ENCODE data around the gene CD109. TPM values are rescaled to one million over a fixed set of nuclear protein-coding genes. Genes with fewer than 3 reads are reported as not detected.
A peak's percentile ranks its signal among the peaks of the same experiment; 100 is the strongest.

The CD109 gene
- total RNA-seq, 1 experiment from 2014 or later: 1.3 TPM

GRCh38 chr6:73768558-73768957 is 72.6 kb downstream of the CD109 start:
- no peaks in the 10 kb centered on the region for H3K36me3 ChIP-seq (replicated peaks; ENCODE audit: control insufficient read depth, insufficient read depth, low read length)
- no peak overlapping the region for H3K4me3 ChIP-seq (ENCODE audit: insufficient read depth, low read depth, low read length)
- DNase-seq: no peak
- H3K27me3 ChIP-seq (ENCODE audit: control insufficient read depth, insufficient read depth, low read length): no peaks in the 10 kb centered on the region

- H3K36me3 ChIP-seq (replicated peaks; ENCODE audit: control insufficient read depth, insufficient read depth, low read length): no peaks in the 10 kb centered on the region
- H3K4me3 ChIP-seq (ENCODE audit: insufficient read depth, low read depth, low read length): no peak overlapping the region
- DNase-seq: no peak
- H3K27me3 ChIP-seq (ENCODE audit: control insufficient read depth, insufficient read depth, low read length): no peaks in the 10 kb centered on the region
Observed at GRCh38 chr6:73769976-73770375, 74.0 kb downstream of the CD109 start.

GRCh38 chr6:73774311-73774774 is 78.3 kb downstream of the CD109 start:
- DNase-seq: no peak
- no peak overlapping the region for H3K4me3 ChIP-seq (ENCODE audit: insufficient read depth, low read depth, low read length)
- H3K36me3 ChIP-seq (replicated peaks; ENCODE audit: control insufficient read depth, insufficient read depth, low read length): no peaks in the 10 kb centered on the region
- H3K27me3 ChIP-seq (ENCODE audit: control insufficient read depth, insufficient read depth, low read length): no peaks in the 10 kb centered on the region

GRCh38 chr6:73779943-73780342 is 83.9 kb downstream of the CD109 start:
- DNase-seq: no peak
- H3K36me3 ChIP-seq (replicated peaks; ENCODE audit: control insufficient read depth, insufficient read depth, low read length): no peaks in the 10 kb centered on the region
- no peaks in the 10 kb centered on the region for H3K27me3 ChIP-seq (ENCODE audit: control insufficient read depth, insufficient read depth, low read length)
- H3K4me3 ChIP-seq (ENCODE audit: insufficient read depth, low read depth, low read length): no peak overlapping the region

- no peaks in the 10 kb centered on the region for H3K27me3 ChIP-seq (ENCODE audit: control insufficient read depth, insufficient read depth, low read length)
- H3K36me3 ChIP-seq (replicated peaks; ENCODE audit: control insufficient read depth, insufficient read depth, low read length): no peaks in the 10 kb centered on the region
- H3K4me3 ChIP-seq (ENCODE audit: insufficient read depth, low read depth, low read length): no peak overlapping the region
- DNase-seq: no peak
Observed at GRCh38 chr6:73782911-73783310, 86.9 kb downstream of the CD109 start.

DNA sequence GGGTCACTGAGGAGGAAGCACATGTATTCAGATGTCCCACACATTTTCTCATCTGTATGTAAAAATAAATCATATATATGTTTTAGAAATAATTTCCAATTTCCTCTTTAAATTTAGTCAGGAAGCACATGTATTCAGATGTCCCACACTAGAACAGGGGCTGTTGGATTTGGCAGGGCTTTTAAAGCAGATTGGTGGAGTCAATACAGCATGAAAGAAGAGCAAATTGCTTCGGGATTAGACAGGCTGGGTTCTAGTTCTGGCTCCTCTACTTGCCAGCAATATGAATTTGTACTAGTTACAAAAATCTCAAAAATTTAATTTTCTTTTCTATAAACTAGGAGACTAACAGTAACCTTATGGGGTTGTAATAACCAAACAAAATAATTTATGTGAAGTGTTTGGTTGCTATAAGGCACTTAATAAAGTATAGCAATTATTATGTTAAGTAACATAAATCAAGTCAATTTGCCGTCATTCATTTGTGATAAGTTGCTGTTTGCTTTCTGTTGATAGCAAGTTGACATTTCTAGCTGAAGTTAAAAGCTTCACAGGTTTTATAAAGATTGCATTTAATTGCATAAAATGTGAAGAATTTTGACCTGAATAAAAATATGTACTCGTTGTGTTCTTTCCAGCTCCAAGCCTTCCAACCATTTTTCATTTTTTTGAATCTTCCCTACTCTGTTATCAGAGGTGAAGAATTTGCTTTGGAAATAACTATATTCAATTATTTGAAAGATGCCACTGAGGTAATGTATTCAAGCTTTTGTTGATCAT is 88.9 kb downstream of the CD109 start:
- no peaks in the 10 kb centered on the region for H3K36me3 ChIP-seq (replicated peaks; ENCODE audit: control insufficient read depth, insufficient read depth, low read length)
- no peak for DNase-seq
- H3K4me3 ChIP-seq (ENCODE audit: insufficient read depth, low read depth, low read length): no peak overlapping the region
- H3K27me3 ChIP-seq (ENCODE audit: control insufficient read depth, insufficient read depth, low read length): no peaks in the 10 kb centered on the region

DNA sequence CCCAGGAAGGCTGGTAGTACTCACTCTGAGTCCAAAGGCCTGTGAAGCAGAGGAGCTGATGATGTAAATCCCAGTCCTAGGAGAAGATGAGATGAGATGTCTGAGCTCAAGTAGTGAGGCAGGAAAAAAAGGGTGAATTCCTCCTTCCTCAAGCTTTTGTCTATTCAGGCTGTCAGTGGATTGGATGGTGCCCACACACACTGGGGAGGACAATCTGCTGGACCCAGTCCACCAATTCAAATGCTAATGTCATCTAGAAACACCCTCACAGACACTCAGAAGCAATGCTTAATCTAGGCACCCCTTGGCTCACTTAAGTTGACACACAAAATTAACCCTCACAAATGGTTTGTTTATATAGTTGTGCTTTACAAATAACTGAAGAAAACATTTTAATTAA is 94.6 kb downstream of the CD109 start:
- H3K36me3 ChIP-seq (replicated peaks; ENCODE audit: control insufficient read depth, insufficient read depth, low read length): no peaks in the 10 kb centered on the region
- no peak for DNase-seq

DNA sequence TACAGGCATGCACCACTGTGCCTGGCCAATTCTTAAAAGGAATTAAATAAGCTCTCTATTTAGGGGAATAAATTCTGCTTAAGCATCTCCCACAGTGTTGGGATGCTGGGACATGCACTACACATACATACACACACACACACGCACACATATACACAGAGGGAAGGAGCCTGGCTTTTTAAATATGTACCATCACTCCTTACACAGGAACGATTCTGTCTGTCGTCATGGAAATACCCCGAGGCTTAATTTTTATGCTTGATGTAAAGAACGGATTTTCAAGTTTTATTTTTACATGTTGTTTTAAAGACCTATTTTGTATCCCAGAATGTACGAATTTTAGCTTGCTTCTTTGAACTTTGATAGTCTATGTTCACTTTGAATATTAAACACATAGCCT is 95.3 kb downstream of the CD109 start:
- Histone ChIP-seq H3K36me3 (replicated peaks; ENCODE audit: control insufficient read depth, insufficient read depth, low read length) (no peaks in the 10 kb centered on the region), H3K4me3 (ENCODE audit: insufficient read depth, low read depth, low read length) (no peak overlapping the region), H3K27me3 (ENCODE audit: control insufficient read depth, insufficient read depth, low read length) (no peaks in the 10 kb centered on the region)
- DNase-seq: no peak

More for the DNA sequence above, 94.6 kb downstream of the CD109 start:
- Histone ChIP-seq H3K4me3 (ENCODE audit: insufficient read depth, low read depth, low read length) (no peak overlapping the region), H3K27me3 (ENCODE audit: control insufficient read depth, insufficient read depth, low read length) (no peaks in the 10 kb centered on the region)

- DNase-seq: no peak
- Histone ChIP-seq H3K36me3 (replicated peaks; ENCODE audit: control insufficient read depth, insufficient read depth, low read length) (no peaks in the 10 kb centered on the region), H3K27me3 (ENCODE audit: control insufficient read depth, insufficient read depth, low read length) (no peaks in the 10 kb centered on the region), H3K4me3 (ENCODE audit: insufficient read depth, low read depth, low read length) (no peak overlapping the region)
Observed at GRCh38 chr6:73792738-73793137, 96.7 kb downstream of the CD109 start.

DNA sequence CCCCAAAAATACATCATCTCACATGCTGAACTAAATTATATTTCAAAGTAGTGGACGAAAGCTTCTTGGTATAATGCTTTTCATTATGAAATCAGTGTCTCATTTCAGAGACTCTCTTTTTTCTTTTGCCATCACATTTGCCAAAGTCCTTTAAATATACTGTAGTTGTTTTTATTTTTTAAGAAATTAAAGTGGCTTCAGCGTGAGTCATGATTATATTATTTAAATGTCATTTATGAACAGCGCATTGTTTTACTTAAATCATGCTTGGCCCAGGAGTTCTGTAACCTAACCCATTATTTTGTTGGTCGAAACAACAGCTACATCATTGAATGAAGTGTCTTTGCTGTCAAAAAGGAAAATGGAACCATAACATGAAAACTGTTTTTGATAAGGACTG is 100.9 kb downstream of the CD109 start:
- no peaks in the 10 kb centered on the region; the same call in 1 of the 2 replicates for H3K36me3 ChIP-seq (replicated peaks; ENCODE audit: control insufficient read depth, insufficient read depth, low read length)
- DNase-seq: no peak
- no peaks in the 10 kb centered on the region for H3K27me3 ChIP-seq (ENCODE audit: control insufficient read depth, insufficient read depth, low read length)
- no peak overlapping the region for H3K4me3 ChIP-seq (ENCODE audit: insufficient read depth, low read depth, low read length)

DNA sequence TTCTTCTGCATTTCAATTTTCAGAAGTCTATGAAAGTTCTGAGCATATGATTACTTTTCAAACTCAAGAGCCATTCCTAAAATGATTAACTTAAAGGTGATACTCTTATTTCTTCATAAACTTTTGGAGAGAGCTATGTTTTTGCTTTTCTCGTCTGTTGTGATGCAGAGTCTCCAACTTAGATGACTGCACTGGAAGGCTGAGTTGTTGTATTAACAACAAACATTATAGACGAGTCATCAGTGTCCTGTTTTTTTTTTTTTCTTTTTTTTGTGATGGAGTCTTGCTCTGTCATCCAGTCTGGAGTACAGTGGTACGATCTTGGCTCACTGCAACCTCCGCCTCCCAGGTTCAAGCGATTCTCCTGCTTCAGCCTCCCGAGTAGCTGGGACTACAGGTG is 101.9 kb downstream of the CD109 start:
- no peaks in the 10 kb centered on the region for H3K27me3 ChIP-seq (ENCODE audit: control insufficient read depth, insufficient read depth, low read length)
- no peaks in the 10 kb centered on the region; the same call in 1 of the 2 replicates for H3K36me3 ChIP-seq (replicated peaks; ENCODE audit: control insufficient read depth, insufficient read depth, low read length)
- no peak for DNase-seq
- H3K4me3 ChIP-seq (ENCODE audit: insufficient read depth, low read depth, low read length): no peak overlapping the region

- H3K4me3 ChIP-seq (ENCODE audit: insufficient read depth, low read depth, low read length): no peak overlapping the region
- peak; percentile 9 for DNase-seq
- no peaks in the 10 kb centered on the region; the same call in 1 of the 2 replicates for H3K36me3 ChIP-seq (replicated peaks; ENCODE audit: control insufficient read depth, insufficient read depth, low read length)
- no peaks in the 10 kb centered on the region for H3K27me3 ChIP-seq (ENCODE audit: control insufficient read depth, insufficient read depth, low read length)
Observed at GRCh38 chr6:73798592-73798991, 102.6 kb downstream of the CD109 start.

DNA sequence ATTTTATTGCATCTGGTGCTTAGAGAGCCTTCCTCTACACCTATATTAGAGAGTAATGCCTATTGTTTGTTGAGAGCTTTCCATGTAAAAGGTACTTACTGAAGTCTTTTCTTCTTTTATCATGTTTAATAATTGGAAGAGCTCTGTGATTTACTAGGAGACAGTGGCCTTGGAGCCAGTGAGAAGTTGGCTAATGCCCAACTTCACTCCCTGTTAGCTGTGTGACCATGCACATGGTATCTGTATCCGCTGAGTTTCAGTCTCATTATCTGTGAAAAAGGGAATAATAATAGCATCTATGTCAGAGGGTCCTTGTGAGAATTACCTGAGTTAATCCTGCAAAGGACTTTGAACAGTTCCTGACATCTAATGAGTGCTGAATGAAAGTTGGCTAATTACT is 105.0 kb downstream of the CD109 start:
- no peak for DNase-seq
- Histone ChIP-seq H3K27me3 (ENCODE audit: control insufficient read depth, insufficient read depth, low read length) (no peaks in the 10 kb centered on the region), H3K4me3 (ENCODE audit: insufficient read depth, low read depth, low read length) (no peak overlapping the region), H3K36me3 (replicated peaks; ENCODE audit: control insufficient read depth, insufficient read depth, low read length) (no peaks in the 10 kb centered on the region; the same call in 1 of the 2 replicates)

- no peak for DNase-seq
- Histone ChIP-seq H3K4me3 (ENCODE audit: insufficient read depth, low read depth, low read length) (no peak overlapping the region), H3K36me3 (replicated peaks; ENCODE audit: control insufficient read depth, insufficient read depth, low read length) (no peaks in the 10 kb centered on the region; the same call in 1 of the 2 replicates), H3K27me3 (ENCODE audit: control insufficient read depth, insufficient read depth, low read length) (no peaks in the 10 kb centered on the region)
Observed at GRCh38 chr6:73801652-73802268, 105.8 kb downstream of the CD109 start.

DNA sequence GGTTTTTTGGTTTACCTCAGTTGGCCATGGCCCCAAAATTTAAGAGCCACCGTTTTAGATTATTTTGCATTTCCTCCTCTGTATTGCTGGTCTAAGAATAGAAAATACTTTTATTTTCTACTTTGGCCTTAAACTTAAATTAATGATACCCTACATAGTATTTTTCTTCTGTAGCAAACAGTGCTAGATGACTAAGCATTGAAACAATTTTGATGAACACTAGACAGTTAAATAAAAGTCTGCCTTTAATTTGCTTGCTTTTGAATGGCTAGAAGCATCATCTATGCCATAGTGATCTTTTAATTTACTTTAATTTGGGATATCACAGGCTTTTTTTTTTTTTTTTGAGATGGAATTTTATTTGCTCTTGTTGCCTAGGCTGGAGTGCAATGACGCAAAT is 106.4 kb downstream of the CD109 start:
- no peak for DNase-seq
- Histone ChIP-seq H3K4me3 (ENCODE audit: insufficient read depth, low read depth, low read length) (no peak overlapping the region), H3K27me3 (ENCODE audit: control insufficient read depth, insufficient read depth, low read length) (no peaks in the 10 kb centered on the region), H3K36me3 (replicated peaks; ENCODE audit: control insufficient read depth, insufficient read depth, low read length) (no peaks in the 10 kb centered on the region; the same call in 1 of the 2 replicates)
